OCI-LY3 (cell line): ENCODE data around the gene PSMC5.

Source experiments
- H2AFZ ChIP-seq: fragments of 200-600, 300-600 bp; shearing (Covaris generic); 2 replicates; pipeline ENCODE4 v1.6.0; 2014; ENCODE audit warnings: antibody characterized with exemption, low read depth, low read length
- H3K27ac ChIP-seq: fragments of 200-600, 300-600 bp; sonication (generic); 2 replicates; pipeline ENCODE4 v1.5.1; 2014; ENCODE audit warnings: mild to moderate bottlenecking, low read length, moderate library complexity, mixed read lengths
- H3K27me3 ChIP-seq: fragments of 200-600, 300-600 bp; sonication (generic); 2 replicates; pipeline ENCODE4 v1.6.1; 2014; ENCODE audit warnings: low read depth, low read length, mixed read lengths
- H3K36me3 ChIP-seq: fragments of 200-600, 300-600 bp; sonication (generic); replicated peaks from 2 replicates; pipeline ENCODE3; 2014; ENCODE audit warnings: low read depth, low read length, mixed read lengths
- H3K4me1 ChIP-seq: fragments of 300-600, 200-600 bp; sonication (generic); 2 replicates; pipeline ENCODE4 v1.6.1; 2014; ENCODE audit warnings: low read length, mixed read lengths
- H3K4me2 ChIP-seq: fragments of 200-600, 300-600 bp; sonication (generic); 2 replicates; pipeline ENCODE4 v1.6.1; 2014; ENCODE audit warnings: low read length, mixed read lengths
- H3K4me3 ChIP-seq: fragments of 300-600, 200-600 bp; sonication (generic); 2 replicates; pipeline ENCODE4 v1.5.1; 2014; ENCODE audit warnings: antibody characterized with exemption, mild to moderate bottlenecking, low read length, moderate library complexity
- H3K79me2 ChIP-seq: fragments of 300-600, 200-600 bp; shearing (Covaris generic); 2 replicates; pipeline ENCODE4 v1.6.1; 2014; ENCODE audit warnings: mild to moderate bottlenecking, low read length, mixed read lengths
- H3K9ac ChIP-seq: fragments of 300-600, 200-600 bp; shearing (Covaris generic); 2 replicates; pipeline ENCODE4 v1.6.0; 2014; ENCODE audit warnings: mild to moderate bottlenecking, low read length, moderate library complexity
- H3K9me3 ChIP-seq: fragments of 200-600, 300-600 bp; shearing (Covaris generic); 2 replicates; pipeline ENCODE4 v1.6.1; 2014; ENCODE audit warnings: low read length, mixed read lengths; ENCODE audit not compliant: insufficient read depth
- H4K20me1 ChIP-seq: fragments of 200-600, 300-600 bp; sonication (generic); 2 replicates; pipeline ENCODE4 v1.6.1; 2016; ENCODE audit warnings: low read length, mixed read lengths; ENCODE audit not compliant: insufficient read depth
- EZH2phosphoT487 ChIP-seq: fragments of 200-600 bp; shearing (Covaris generic); IDR thresholded peaks from 2 replicates; pipeline ENCODE4 v1.6.1; 2018; ENCODE audit warnings: antibody characterized with exemption, mixed run types, low read depth
- TF ChIP-seq, protein P1 (sequence below): fragments of 200-600, 300-600 bp; sonication (generic); IDR thresholded peaks from 2 replicates; pipeline ENCODE4 v1.5.1; 2014; ENCODE audit warnings: antibody characterized with exemption, low read length, low read depth

The PSMC5 gene

DNA sequence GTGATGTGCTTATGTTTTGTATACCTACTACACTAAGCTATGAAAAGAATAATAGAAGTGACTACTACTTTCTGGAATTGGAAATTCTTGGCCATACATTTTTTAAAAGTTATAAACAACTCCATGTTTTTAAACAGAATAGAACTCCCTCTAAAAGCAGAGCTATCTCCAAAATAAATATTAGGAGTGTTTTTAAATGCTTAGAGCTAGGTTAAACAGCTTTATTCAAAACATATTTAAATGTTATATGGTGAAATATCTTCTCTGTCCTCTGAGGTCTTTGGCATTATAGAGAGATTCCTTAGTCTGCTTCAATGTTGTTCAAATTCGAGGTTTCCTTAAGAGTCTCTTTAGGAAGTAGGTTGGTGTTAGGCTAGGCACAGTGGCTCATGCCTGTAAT is 22.9 kb upstream of the PSMC5 start:
- H3K79me2 ChIP-seq, result no peaks in the 10 kb centered on the region
- peaks cover 61% of the 10 kb centered on the region for H3K36me3 ChIP-seq
- H2AFZ ChIP-seq, result no peak overlapping the region
- no peak overlapping the region for H3K27ac ChIP-seq
- no peaks in the 10 kb centered on the region for H3K27me3 ChIP-seq
- H3K9ac ChIP-seq, result no peak overlapping the region
- H3K9me3 ChIP-seq, result no peaks in the 10 kb centered on the region
- no peaks in the 10 kb centered on the region for H4K20me1 ChIP-seq
- H3K4me1 ChIP-seq, result peaks cover under 1% of the 10 kb centered on the region; the same call in 1 of the 2 replicates
- TF ChIP-seq, protein P1, sequence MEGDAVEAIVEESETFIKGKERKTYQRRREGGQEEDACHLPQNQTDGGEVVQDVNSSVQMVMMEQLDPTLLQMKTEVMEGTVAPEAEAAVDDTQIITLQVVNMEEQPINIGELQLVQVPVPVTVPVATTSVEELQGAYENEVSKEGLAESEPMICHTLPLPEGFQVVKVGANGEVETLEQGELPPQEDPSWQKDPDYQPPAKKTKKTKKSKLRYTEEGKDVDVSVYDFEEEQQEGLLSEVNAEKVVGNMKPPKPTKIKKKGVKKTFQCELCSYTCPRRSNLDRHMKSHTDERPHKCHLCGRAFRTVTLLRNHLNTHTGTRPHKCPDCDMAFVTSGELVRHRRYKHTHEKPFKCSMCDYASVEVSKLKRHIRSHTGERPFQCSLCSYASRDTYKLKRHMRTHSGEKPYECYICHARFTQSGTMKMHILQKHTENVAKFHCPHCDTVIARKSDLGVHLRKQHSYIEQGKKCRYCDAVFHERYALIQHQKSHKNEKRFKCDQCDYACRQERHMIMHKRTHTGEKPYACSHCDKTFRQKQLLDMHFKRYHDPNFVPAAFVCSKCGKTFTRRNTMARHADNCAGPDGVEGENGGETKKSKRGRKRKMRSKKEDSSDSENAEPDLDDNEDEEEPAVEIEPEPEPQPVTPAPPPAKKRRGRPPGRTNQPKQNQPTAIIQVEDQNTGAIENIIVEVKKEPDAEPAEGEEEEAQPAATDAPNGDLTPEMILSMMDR, result no peak
- no peak for TF ChIP-seq EZH2phosphoT487
- H3K4me2 ChIP-seq, result no peak overlapping the region
- no peak overlapping the region for H3K4me3 ChIP-seq

DNA sequence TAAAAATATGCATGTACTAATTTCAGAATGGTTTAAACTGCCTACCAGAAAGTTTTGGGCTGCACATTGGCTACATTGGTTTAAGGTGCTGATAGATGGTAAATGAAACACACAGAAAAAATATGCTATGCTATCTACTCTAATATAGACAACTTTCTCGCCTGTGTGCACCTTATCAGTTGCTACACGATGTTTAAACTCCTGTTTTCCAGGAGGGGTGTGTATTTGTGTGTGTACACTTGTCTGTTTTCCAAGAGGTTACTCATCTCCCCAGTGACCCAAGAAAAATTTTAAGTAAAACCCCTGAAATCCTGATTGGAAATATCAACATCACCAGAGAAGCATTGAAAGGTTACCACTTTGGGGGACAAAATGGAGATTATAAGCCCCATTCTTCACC is 21.6 kb upstream of the PSMC5 start:
- Histone ChIP-seq H3K27me3 (no peaks in the 10 kb centered on the region), H3K4me2 (no peak overlapping the region), H3K27ac (no peak overlapping the region), H3K36me3 (peaks cover 57% of the 10 kb centered on the region), H4K20me1 (no peaks in the 10 kb centered on the region), H3K9me3 (no peaks in the 10 kb centered on the region), H3K4me1 (peaks cover 7% of the 10 kb centered on the region; the same call in 1 of the 2 replicates), H2AFZ (no peak overlapping the region), H3K9ac (no peak overlapping the region), H3K79me2 (no peaks in the 10 kb centered on the region), H3K4me3 (no peak overlapping the region)
- TF ChIP-seq EZH2phosphoT487, result no peak
- TF ChIP-seq, protein P1, result no peak

DNA sequence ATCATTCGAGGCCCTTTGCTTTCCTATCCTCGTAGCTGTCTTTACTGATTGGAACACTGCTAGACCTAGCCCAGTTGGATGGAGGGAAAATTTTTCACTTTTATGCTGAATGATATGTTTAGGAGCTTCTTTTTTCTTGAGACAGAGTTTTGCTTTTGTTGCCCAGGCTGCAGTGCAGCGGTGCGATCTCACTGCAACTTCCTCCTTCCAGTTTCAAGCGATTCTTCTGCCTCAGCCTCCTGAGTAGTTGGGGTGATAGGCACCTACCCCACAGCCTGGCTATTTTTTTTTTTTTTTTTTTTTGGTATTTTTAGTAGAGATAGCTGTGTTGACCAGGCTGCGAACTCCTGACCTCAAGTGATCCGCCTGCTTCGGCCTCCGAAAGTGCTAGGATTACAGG is 17.3 kb upstream of the PSMC5 start:
- no peaks in the 10 kb centered on the region for H4K20me1 ChIP-seq
- no peaks in the 10 kb centered on the region for H3K9me3 ChIP-seq
- peaks cover 4% of the 10 kb centered on the region; the same call in 1 of the 2 replicates for H3K79me2 ChIP-seq
- no peak overlapping the region for H3K9ac ChIP-seq
- H3K4me1 ChIP-seq, result peaks cover 7% of the 10 kb centered on the region; the same call in 1 of the 2 replicates
- no peak overlapping the region for H2AFZ ChIP-seq
- no peak for TF ChIP-seq EZH2phosphoT487
- TF ChIP-seq, protein P1, result no peak
- no peak overlapping the region for H3K4me2 ChIP-seq
- no peaks in the 10 kb centered on the region for H3K27me3 ChIP-seq
- H3K36me3 ChIP-seq, result peaks cover 69% of the 10 kb centered on the region
- H3K4me3 ChIP-seq, result no peak overlapping the region
- H3K27ac ChIP-seq, result 0 out of 2 replicates have a peak overlapping the region, but pooled peaks have one; percentile 11

DNA sequence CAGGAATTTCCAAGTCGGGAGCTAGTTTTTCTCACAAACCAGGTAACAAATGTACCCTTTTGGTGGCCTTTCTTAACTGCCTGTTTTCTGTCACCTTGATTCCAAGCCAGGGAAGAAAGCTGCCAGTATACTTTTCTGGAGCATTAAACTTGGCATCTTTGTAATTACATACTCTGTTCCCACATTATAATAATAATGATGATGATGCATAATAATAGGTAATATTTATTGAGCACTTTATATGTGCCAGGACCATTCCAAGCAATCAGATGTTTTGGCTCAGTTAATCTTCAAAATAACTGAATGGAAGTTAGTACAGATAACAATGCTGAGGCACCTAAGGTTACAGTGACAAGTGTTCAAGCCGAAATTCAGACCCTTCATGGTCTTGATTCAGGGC is 11.1 kb upstream of the PSMC5 start:
- no peaks in the 10 kb centered on the region for H4K20me1 ChIP-seq
- no peaks in the 10 kb centered on the region for H3K27me3 ChIP-seq
- peaks cover 11% of the 10 kb centered on the region for H3K79me2 ChIP-seq
- H3K27ac ChIP-seq, result no peak overlapping the region
- H3K4me3 ChIP-seq, result no peak overlapping the region
- H2AFZ ChIP-seq, result no peak overlapping the region
- no peak for TF ChIP-seq EZH2phosphoT487
- TF ChIP-seq, protein P1, result no peak
- no peaks in the 10 kb centered on the region for H3K4me1 ChIP-seq
- H3K9me3 ChIP-seq, result no peaks in the 10 kb centered on the region
- no peak overlapping the region for H3K4me2 ChIP-seq
- peaks cover 85% of the 10 kb centered on the region for H3K36me3 ChIP-seq
- H3K9ac ChIP-seq, result no peak overlapping the region
